Astrocyte (in vitro differentiated cells and primary cell): Measurements from ENCODE around the gene MSS51. TPM values are rescaled to one million over a fixed set of nuclear protein-coding genes. Genes with fewer than 3 reads are reported as not detected.

Source experiments
- DNase-seq: peaks from one replicate; pipeline ENCODE4 v3.0.0-alpha.2; 2010; ENCODE audit warnings: low read depth
- FAIRE-seq: peaks from 2 replicates; lab custom pipeline; 2011; peaks lifted over from hg19 to GRCh38; lab: Jason Lieb, UNC
- H2AFZ ChIP-seq: 2 replicates; pipeline ENCODE4 v1.6.0; 2012; ENCODE audit warnings: low read depth, low read length, inconsistent platforms
- H3K27ac ChIP-seq: 2 replicates; pipeline ENCODE4 v1.5.1; 2011; ENCODE audit warnings: low read depth, low read length, inconsistent platforms
- H3K27me3 ChIP-seq: 2 replicates; pipeline ENCODE4 v1.6.0; 2011; ENCODE audit warnings: low read length, inconsistent platforms; ENCODE audit not compliant: insufficient read depth
- H3K36me3 ChIP-seq: 2 replicates; pipeline ENCODE4 v1.5.1; 2011; ENCODE audit warnings: low read length, inconsistent platforms; ENCODE audit not compliant: insufficient read depth
- H3K4me1 ChIP-seq: 2 replicates; pipeline ENCODE4 v1.5.1; 2011; ENCODE audit warnings: low read length, inconsistent platforms; ENCODE audit not compliant: insufficient read depth
- H3K4me2 ChIP-seq: 2 replicates; pipeline ENCODE4 v1.6.0; 2012; ENCODE audit warnings: low read length, inconsistent platforms
- H3K4me3 ChIP-seq: 2 replicates; pipeline ENCODE4 v1.5.1; 2011; ENCODE audit warnings: low read depth, mild to moderate bottlenecking, low read length, inconsistent platforms; ENCODE audit not compliant: insufficient read depth
- H3K79me2 ChIP-seq: 2 replicates; pipeline ENCODE4 v1.6.0; 2012; ENCODE audit warnings: mild to moderate bottlenecking, low read length, inconsistent platforms; ENCODE audit not compliant: insufficient read depth
- H3K9ac ChIP-seq: 2 replicates; pipeline ENCODE4 v1.6.0; 2012; ENCODE audit warnings: mild to moderate bottlenecking, low read length, inconsistent platforms
- H3K9me3 ChIP-seq: 2 replicates; pipeline ENCODE4 v1.5.1; 2012; ENCODE audit warnings: low read depth, mild to moderate bottlenecking, low read length, inconsistent platforms; ENCODE audit not compliant: insufficient read depth
- H4K20me1 ChIP-seq: 2 replicates; pipeline ENCODE4 v1.6.0; 2012; ENCODE audit warnings: low read length, inconsistent platforms; ENCODE audit not compliant: insufficient read depth
- H3K27ac Mint-ChIP-seq: one replicate; pipeline ENCODE4 v1.8.0; 2021; ENCODE audit warnings: mild to moderate bottlenecking, mixed read lengths; ENCODE audit not compliant: unreplicated experiment
- H3K27me3 Mint-ChIP-seq: one replicate; pipeline ENCODE4 v1.8.0; 2021; ENCODE audit warnings: low read depth, mixed read lengths; ENCODE audit not compliant: unreplicated experiment
- H3K36me3 Mint-ChIP-seq: one replicate; pipeline ENCODE4 v1.8.0; 2021; ENCODE audit warnings: low read depth, mixed read lengths; ENCODE audit not compliant: unreplicated experiment
- H3K4me1 Mint-ChIP-seq: one replicate; pipeline ENCODE4 v1.8.0; 2021; ENCODE audit warnings: low read depth, mixed read lengths; ENCODE audit not compliant: unreplicated experiment
- H3K4me3 Mint-ChIP-seq: one replicate; pipeline ENCODE4 v1.8.0; 2021; ENCODE audit warnings: mild to moderate bottlenecking, moderate library complexity, mixed read lengths; ENCODE audit not compliant: unreplicated experiment
- H3K9me3 Mint-ChIP-seq: one replicate; pipeline ENCODE4 v1.8.0; 2021; ENCODE audit warnings: mild to moderate bottlenecking, mixed read lengths; ENCODE audit not compliant: unreplicated experiment
- CTCF ChIP-seq: IDR thresholded peaks from 2 replicates; pipeline ENCODE4 v1.5.1; 2011; ENCODE audit warnings: low read depth, mild to moderate bottlenecking, inconsistent platforms, low read length, moderate library complexity; ENCODE audit not compliant: insufficient read depth
- EZH2 ChIP-seq: IDR thresholded peaks from 2 replicates; pipeline ENCODE4 v1.6.1; 2012; ENCODE audit warnings: mild to moderate bottlenecking, low read length, inconsistent platforms; ENCODE audit not compliant: insufficient read depth
- total RNA-seq: library from RNA; stranded (reverse); gene quantifications from 2 replicates; pipeline ENCODE4 v1.2.1, GENCODE V29; 2021

MSS51 gene
- total RNA-seq, 1 donor from 2014 or later, result 1.1 TPM

DNA sequence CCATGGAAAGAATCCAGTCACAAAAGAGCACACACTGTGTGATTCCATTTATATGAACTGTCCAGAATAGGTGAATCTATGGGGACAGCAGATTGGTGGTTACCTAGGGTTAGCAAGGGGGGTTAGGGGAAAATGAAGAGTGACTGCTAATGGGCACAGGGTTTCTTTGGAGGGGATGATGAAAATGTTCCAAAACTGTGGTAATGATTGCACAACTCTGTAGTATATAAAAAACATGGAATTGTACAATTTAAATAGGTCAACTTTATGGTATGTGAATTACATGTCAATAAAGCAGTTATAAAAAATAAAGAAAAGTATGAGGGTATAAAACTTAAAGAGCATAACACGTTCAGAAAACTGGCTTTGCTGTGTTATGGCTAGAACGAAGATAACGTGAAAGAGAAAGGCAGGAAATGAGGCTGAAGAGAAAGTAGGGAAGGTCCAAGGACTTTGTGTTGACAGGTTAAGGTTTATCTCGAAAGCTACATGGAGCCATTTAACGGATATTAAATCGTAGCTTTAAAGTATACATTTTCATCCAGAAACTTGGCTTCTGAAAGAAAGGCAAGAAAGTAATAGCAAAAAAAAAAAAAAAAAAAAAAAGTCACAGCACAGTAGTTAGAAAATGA, 26.4 kb upstream of the MSS51 start:
- TF ChIP-seq CTCF (no peak), EZH2 (no peak)
- H3K4me2 ChIP-seq, result no peak overlapping the region
- no peak overlapping the region for H3K27ac ChIP-seq
- Mint-ChIP-seq H3K9me3 (no peaks in the 10 kb centered on the region), H3K4me3 (no peak overlapping the region), H3K27me3 (no peaks in the 10 kb centered on the region), H3K27ac (no peak overlapping the region), H3K4me1 (no peaks in the 10 kb centered on the region), H3K36me3 (peaks cover 13% of the 10 kb centered on the region)
- no peak overlapping the region for H2AFZ ChIP-seq
- H3K27me3 ChIP-seq, result no peaks in the 10 kb centered on the region
- FAIRE-seq (no peak), DNase-seq (no peak)
- H3K4me3 ChIP-seq, result no peak overlapping the region
- peaks cover 3% of the 10 kb centered on the region for H4K20me1 ChIP-seq
- H3K4me1 ChIP-seq, result no peaks in the 10 kb centered on the region
- peaks cover 5% of the 10 kb centered on the region for H3K36me3 ChIP-seq
- no peaks in the 10 kb centered on the region for H3K79me2 ChIP-seq
- H3K9me3 ChIP-seq, result no peaks in the 10 kb centered on the region
- no peak overlapping the region for H3K9ac ChIP-seq

- Histone ChIP-seq H3K36me3 (peaks cover 13% of the 10 kb centered on the region), H3K9me3 (no peaks in the 10 kb centered on the region), H3K79me2 (no peaks in the 10 kb centered on the region), H4K20me1 (peaks cover 3% of the 10 kb centered on the region), H3K9ac (no peak overlapping the region), H3K4me2 (no peak overlapping the region), H3K27ac (no peak overlapping the region), H2AFZ (no peak overlapping the region), H3K4me3 (no peak overlapping the region), H3K27me3 (no peaks in the 10 kb centered on the region), H3K4me1 (no peaks in the 10 kb centered on the region)
- Mint-ChIP-seq H3K27ac (no peak overlapping the region), H3K27me3 (no peaks in the 10 kb centered on the region), H3K4me3 (no peak overlapping the region), H3K36me3 (no peaks in the 10 kb centered on the region), H3K9me3 (no peaks in the 10 kb centered on the region), H3K4me1 (no peaks in the 10 kb centered on the region)
- no peak for TF ChIP-seq EZH2
- TF ChIP-seq CTCF, result no peak
- DNase-seq, result no peak
- no peak for FAIRE-seq
Measured at GRCh38 chr10:73456187-73456890, 23.0 kb upstream of the MSS51 start.

DNA sequence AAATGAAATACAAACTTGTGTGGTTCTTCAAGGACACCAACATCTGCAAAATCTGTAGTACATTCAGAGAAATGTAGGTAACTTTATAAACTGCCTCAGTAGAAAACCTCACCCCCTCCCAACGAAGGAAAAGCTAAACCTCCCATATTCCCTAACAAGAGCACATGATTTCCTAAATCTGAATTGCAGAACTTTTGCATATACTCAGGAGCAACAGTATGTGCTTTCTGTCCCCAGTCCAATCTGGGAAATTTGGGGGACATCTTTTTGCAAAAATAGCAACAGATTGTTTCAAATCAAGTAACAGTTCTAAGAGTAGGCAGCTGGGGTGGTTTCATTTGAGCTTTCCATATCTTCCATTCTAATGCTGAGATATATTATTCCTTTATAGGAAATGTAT, 15.8 kb upstream of the MSS51 start:
- DNase-seq, result no peak
- Mint-ChIP-seq H3K9me3 (no peaks in the 10 kb centered on the region), H3K27ac (no peak overlapping the region), H3K4me1 (no peaks in the 10 kb centered on the region), H3K36me3 (no peaks in the 10 kb centered on the region), H3K4me3 (no peak overlapping the region), H3K27me3 (no peaks in the 10 kb centered on the region)
- Histone ChIP-seq H4K20me1 (no peaks in the 10 kb centered on the region), H3K4me1 (no peaks in the 10 kb centered on the region), H3K9ac (no peak overlapping the region), H3K79me2 (no peaks in the 10 kb centered on the region), H3K9me3 (no peaks in the 10 kb centered on the region), H3K4me3 (no peak overlapping the region), H3K4me2 (no peak overlapping the region), H3K27me3 (no peaks in the 10 kb centered on the region), H3K27ac (no peak overlapping the region), H2AFZ (no peak overlapping the region), H3K36me3 (peaks cover 26% of the 10 kb centered on the region)
- no peak for TF ChIP-seq EZH2
- no peak for TF ChIP-seq CTCF
- FAIRE-seq, result no peak
